Measurements from ENCODE around the gene KDM1B.

DNA sequence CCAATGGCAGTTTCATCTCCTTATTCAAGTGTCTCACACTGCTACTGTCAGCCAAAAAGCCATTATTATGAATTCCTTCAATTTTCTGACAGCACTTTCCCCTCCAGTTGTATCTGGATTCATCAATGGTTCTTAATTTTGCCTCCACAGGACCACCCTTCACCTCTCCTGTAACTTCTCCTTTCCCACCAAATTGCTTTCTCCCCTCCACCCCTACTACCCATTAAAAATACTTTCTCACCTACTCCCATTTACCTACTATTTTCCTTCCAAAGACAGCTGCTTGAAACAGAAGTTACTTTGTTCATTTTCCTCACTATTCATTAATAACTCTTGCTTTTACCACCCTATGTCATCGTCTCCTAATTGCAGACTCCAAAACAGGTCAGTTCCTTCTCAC is 79.3 kb downstream of the KDM1B start:
- TF ChIP-seq, protein P1, sequence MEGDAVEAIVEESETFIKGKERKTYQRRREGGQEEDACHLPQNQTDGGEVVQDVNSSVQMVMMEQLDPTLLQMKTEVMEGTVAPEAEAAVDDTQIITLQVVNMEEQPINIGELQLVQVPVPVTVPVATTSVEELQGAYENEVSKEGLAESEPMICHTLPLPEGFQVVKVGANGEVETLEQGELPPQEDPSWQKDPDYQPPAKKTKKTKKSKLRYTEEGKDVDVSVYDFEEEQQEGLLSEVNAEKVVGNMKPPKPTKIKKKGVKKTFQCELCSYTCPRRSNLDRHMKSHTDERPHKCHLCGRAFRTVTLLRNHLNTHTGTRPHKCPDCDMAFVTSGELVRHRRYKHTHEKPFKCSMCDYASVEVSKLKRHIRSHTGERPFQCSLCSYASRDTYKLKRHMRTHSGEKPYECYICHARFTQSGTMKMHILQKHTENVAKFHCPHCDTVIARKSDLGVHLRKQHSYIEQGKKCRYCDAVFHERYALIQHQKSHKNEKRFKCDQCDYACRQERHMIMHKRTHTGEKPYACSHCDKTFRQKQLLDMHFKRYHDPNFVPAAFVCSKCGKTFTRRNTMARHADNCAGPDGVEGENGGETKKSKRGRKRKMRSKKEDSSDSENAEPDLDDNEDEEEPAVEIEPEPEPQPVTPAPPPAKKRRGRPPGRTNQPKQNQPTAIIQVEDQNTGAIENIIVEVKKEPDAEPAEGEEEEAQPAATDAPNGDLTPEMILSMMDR (conservative IDR thresholded peaks at IDR 0.05; ENCODE audit: low read depth in 2 of 2): no peak
- TF ChIP-seq, protein P2, sequence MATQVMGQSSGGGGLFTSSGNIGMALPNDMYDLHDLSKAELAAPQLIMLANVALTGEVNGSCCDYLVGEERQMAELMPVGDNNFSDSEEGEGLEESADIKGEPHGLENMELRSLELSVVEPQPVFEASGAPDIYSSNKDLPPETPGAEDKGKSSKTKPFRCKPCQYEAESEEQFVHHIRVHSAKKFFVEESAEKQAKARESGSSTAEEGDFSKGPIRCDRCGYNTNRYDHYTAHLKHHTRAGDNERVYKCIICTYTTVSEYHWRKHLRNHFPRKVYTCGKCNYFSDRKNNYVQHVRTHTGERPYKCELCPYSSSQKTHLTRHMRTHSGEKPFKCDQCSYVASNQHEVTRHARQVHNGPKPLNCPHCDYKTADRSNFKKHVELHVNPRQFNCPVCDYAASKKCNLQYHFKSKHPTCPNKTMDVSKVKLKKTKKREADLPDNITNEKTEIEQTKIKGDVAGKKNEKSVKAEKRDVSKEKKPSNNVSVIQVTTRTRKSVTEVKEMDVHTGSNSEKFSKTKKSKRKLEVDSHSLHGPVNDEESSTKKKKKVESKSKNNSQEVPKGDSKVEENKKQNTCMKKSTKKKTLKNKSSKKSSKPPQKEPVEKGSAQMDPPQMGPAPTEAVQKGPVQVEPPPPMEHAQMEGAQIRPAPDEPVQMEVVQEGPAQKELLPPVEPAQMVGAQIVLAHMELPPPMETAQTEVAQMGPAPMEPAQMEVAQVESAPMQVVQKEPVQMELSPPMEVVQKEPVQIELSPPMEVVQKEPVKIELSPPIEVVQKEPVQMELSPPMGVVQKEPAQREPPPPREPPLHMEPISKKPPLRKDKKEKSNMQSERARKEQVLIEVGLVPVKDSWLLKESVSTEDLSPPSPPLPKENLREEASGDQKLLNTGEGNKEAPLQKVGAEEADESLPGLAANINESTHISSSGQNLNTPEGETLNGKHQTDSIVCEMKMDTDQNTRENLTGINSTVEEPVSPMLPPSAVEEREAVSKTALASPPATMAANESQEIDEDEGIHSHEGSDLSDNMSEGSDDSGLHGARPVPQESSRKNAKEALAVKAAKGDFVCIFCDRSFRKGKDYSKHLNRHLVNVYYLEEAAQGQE (IDR thresholded peaks at IDR 0.05; ENCODE audit: unreplicated experiment): no peak
- no peak for TF ChIP-seq POLR2AphosphoS5 (IDR thresholded peaks at IDR 0.05; ENCODE audit: low read depth)

Measured in GM23338 (cell line).